ENCODE results near the gene CAPN13.

CAPN13 gene

DNA sequence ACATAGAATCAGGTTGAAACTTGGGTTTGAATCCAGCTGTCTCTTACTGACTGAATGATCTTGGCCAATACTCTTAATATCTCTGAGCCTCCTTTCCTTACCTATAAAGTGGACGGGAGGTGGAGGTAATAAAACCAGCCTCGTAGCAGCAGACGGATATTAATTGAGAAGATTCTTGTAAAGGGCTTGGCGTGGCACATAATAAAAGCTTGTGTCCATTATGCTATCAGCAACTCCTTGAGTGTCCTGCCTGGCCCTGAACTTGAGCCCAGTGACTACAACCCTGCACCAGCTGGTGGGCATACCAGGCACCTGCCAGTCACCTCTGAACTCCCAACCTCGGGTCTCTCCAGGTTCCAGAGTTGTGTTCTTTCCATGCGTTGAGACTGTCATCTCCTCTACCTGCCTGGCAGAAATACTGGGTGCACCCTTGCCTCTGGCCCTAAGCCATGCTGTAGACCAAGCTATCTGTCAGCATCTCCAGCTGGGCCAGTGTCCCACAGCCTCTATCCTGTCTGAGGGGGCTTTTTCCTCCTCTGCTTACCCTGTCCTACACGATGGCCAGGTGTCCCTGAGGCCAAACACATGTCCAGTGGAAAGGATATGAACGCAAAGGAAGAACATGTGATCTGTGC lies 9.7 kb downstream of the CAPN13 start:
- H3K36me3 ChIP-seq: no peaks in the 10 kb centered on the region
- H3K4me3 ChIP-seq: no peak overlapping the region
- H3K9ac ChIP-seq: no peak overlapping the region
- no peak for TF ChIP-seq Cebpa-rat (IDR thresholded peaks at IDR 0.05)
- H4K20me1 ChIP-seq: no peaks in the 10 kb centered on the region
- H3K27me3 ChIP-seq: peaks cover 0 to 32% (median 0%) of the 10 kb centered on the region in 11 experiments; a peak in 4 of 22 replicates
- H3K4me2 ChIP-seq: peak overlapping the region in 10 of 11 experiments; percentile 60 to 81 (median 74); a peak in 18 of 22 replicates
- H3K4me1 ChIP-seq: peaks cover 20 to 28% (median 23%) of the 10 kb centered on the region in 10 experiments
- H3K27ac ChIP-seq: peak overlapping the region in 1 of 11 experiments; percentile 75; a peak in 1 of 22 replicates
- H3K9me3 ChIP-seq (replicated peaks in 1 of 11): no peaks in the 10 kb centered on the region

DNA sequence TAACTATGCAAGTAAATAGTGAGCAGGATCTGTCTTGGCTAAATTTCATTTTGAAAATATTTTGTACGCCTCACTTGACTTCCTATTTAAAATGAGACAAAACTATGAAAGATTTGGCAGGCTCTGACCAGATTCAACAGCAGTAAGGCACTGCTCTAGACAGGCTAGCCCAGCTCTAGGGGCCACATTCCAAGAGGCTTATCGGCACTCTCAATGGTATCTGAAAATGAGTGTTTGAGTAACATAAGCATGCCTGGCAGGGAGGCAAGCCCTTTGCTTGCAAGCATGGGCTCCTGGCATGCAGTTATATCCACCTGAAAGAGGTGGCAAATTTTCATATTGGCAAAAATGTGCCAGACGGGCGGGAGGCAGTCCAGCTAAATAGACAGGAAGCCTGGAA lies 10.5 kb downstream of the CAPN13 start:
- Histone ChIP-seq H3K36me3 (no peaks in the 10 kb centered on the region), H3K27me3 (peaks cover 0 to 32% (median 0%) of the 10 kb centered on the region in 11 experiments; a peak in 4 of 22 replicates), H3K9ac (no peak overlapping the region), H3K4me1 (peaks cover 20 to 36% (median 30%) of the 10 kb centered on the region in 10 experiments), H3K4me3 (no peak overlapping the region), H4K20me1 (no peaks in the 10 kb centered on the region), H3K9me3 (replicated peaks in 1 of 11) (no peaks in the 10 kb centered on the region), H3K4me2 (no peak overlapping the region), H3K27ac (no peak overlapping the region)
- no peak for TF ChIP-seq Cebpa-rat (IDR thresholded peaks at IDR 0.05)

DNA sequence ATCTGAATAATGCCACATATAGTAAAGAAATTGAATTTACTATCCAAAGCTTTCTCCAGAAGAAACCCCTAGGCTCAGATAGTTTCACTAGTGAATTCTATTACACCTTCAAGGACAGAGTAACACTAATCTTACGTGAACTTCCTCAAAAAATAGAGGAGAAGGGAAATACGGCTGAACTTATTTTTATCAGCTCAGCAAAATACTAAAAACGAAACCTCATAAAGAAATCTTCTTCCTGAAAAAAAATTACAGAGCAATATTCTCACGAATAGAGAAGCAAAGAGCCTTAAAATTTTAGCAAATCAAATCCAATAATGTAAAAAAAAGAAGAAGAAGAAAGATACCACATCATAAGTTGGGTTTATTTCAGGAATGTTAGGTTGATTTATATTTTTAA lies 14.7 kb downstream of the CAPN13 start:
- no peaks in the 10 kb centered on the region for H3K9me3 ChIP-seq (replicated peaks in 1 of 11)
- H3K4me1 ChIP-seq: peaks cover under 1 to 16% (median 10%) of the 10 kb centered on the region in 10 experiments; a peak in 17 of 20 replicates
- H3K27me3 ChIP-seq: peaks cover 0 to 64% (median 0%) of the 10 kb centered on the region in 11 experiments; a peak in 4 of 22 replicates
- no peaks in the 10 kb centered on the region for H3K36me3 ChIP-seq
- H4K20me1 ChIP-seq: no peaks in the 10 kb centered on the region
- no peak overlapping the region for H3K9ac ChIP-seq
- H3K27ac ChIP-seq: no peak overlapping the region
- no peak for TF ChIP-seq Cebpa-rat (IDR thresholded peaks at IDR 0.05)
- H3K4me3 ChIP-seq: no peak overlapping the region
- peak overlapping the region in 7 of 11 experiments; percentile 3 to 60 (median 47); a peak in 11 of 22 replicates for H3K4me2 ChIP-seq

DNA sequence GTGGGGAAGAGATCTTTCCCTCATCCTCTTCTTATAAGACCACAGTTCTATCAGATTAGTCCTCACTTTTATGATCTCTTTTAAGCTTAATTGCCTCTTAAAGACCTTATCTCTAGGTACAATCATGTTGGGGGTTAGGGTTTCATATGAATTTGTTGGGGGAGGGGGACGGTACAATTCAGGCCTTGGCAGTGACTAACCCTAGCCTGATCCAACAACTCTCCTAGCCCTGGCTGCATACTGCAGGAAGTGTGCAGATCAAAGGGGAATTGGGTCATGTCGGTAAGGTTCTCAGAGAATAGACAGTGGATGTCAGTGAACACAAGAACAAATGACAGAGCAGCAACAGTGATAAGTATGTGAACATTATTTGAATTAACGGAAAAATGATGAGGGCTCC lies 16.4 kb downstream of the CAPN13 start:
- H3K4me1 ChIP-seq: peaks cover 0 to 16% (median 9%) of the 10 kb centered on the region in 10 experiments; a peak in 13 of 20 replicates
- TF ChIP-seq Cebpa-rat (IDR thresholded peaks at IDR 0.05): no peak
- no peak overlapping the region for H3K4me2 ChIP-seq
- H4K20me1 ChIP-seq: no peaks in the 10 kb centered on the region
- peaks cover 0 to 68% (median 0%) of the 10 kb centered on the region in 11 experiments; a peak in 4 of 22 replicates for H3K27me3 ChIP-seq
- H3K27ac ChIP-seq: no peak overlapping the region
- H3K9me3 ChIP-seq (replicated peaks in 1 of 11): no peaks in the 10 kb centered on the region
- H3K36me3 ChIP-seq: no peaks in the 10 kb centered on the region
- no peak overlapping the region for H3K9ac ChIP-seq
- no peak overlapping the region for H3K4me3 ChIP-seq

DNA sequence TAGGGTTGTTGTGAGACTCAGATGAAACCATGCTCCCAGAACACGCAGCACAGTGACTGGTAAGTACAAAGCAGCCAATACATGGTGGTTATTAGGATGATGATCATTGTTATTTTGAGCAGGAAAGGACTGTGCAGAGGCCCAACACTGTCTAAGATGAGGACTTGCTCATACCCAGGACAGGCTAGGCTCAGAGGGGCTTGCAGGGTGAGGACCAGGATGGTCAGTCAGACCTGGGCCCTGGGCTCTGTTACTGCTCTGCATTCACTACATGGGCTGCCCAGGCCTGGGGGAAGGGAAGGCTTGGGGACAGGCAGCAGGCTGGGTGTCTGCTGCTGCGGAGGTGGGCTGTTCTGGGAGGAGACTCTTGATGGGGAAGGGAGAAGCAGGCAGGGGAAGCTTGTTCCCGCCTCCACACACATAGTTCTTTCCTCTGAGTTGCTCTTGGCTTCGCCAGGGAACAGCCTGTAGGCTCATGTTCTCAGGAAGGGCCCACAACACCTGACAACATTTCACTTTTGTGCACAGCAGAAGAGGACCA lies 17.5 kb downstream of the CAPN13 start:
- TF ChIP-seq Cebpa-rat (IDR thresholded peaks at IDR 0.05): no peak
- Histone ChIP-seq H3K4me3 (no peak overlapping the region), H3K36me3 (no peaks in the 10 kb centered on the region)

DNA sequence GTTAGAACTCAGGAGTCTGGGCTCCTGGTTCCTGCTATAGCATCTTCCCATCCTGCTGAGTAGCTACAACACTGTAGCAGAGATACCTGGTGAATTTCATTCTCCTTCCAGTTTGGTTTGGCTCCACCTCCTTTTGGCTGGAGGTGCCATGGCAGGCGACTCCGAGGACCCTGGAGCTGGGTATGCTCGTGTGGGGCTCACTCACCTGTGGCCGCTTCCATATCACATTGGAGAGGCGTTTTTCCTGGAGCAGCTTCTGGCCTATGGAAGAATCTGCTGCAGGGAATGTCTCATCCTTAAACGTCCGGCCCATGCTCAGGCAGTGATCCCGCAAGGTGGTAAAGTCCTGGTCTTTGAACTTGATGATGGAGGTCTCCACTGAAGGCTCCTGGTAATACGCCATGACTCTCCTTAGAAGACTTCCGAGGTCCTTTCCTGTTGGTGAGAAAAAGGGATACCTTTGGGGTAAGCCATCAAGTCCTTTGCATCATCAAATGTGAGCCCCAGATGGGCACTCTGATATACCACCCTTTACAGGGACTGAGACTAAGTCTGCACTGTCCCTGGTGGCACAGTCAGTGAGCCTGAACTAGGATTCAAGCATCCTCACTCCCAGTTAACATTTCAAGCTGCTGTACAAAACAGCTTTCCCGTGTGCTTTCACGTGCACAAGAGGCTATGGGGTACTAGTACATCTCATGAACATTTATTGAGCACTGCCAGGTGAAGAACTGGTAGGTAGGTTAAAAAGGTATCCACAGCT lies 20.1 kb downstream of the CAPN13 start:
- Histone ChIP-seq H3K27me3 (peaks cover 0 to 51% (median 0%) of the 10 kb centered on the region in 11 experiments; a peak in 4 of 22 replicates), H3K9ac (no peak overlapping the region), H3K4me2 (no peak overlapping the region), H3K27ac (no peak overlapping the region), H3K4me1 (peaks cover 0 to 13% (median under 1%) of the 10 kb centered on the region in 10 experiments; a peak in 11 of 20 replicates), H3K4me3 (no peak overlapping the region), H4K20me1 (no peaks in the 10 kb centered on the region), H3K9me3 (replicated peaks in 1 of 11) (no peaks in the 10 kb centered on the region), H3K36me3 (no peaks in the 10 kb centered on the region)
- TF ChIP-seq Cebpa-rat (IDR thresholded peaks at IDR 0.05): no peak

More for the DNA sequence above, 17.5 kb downstream of the CAPN13 start:
- H3K9me3 ChIP-seq (replicated peaks in 1 of 11): no peaks in the 10 kb centered on the region
- no peaks in the 10 kb centered on the region for H4K20me1 ChIP-seq
- H3K4me1 ChIP-seq: peaks cover 0 to 16% (median 9%) of the 10 kb centered on the region in 10 experiments; a peak in 13 of 20 replicates
- no peak overlapping the region for H3K27ac ChIP-seq
- H3K4me2 ChIP-seq: no peak overlapping the region
- no peak overlapping the region for H3K9ac ChIP-seq
- H3K27me3 ChIP-seq: peaks cover 0 to 62% (median 0%) of the 10 kb centered on the region in 11 experiments; a peak in 4 of 22 replicates

DNA sequence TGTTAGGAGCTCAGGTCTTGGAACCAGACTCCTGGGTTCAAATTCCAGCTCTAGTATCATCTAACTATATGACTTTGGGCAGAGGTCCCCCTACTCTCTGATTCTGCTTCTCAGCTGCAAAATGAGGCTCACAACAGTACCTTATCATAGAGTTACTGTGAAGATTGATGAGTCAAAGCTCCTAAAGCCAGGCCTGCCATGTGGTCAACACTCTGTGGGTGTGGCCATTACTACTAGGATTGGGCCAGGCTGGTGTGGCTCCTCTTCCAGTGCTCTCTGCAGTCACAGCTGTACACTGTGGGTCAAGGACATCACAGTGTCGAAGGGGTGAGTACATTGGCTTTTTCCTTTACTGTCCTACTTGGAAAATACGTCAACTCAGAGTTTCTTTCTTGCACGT lies 22.6 kb downstream of the CAPN13 start:
- H4K20me1 ChIP-seq: no peaks in the 10 kb centered on the region
- no peaks in the 10 kb centered on the region for H3K36me3 ChIP-seq
- H3K4me3 ChIP-seq: no peak overlapping the region
- peaks cover 0 to 9% (median 0%) of the 10 kb centered on the region in 10 experiments; a peak in 5 of 20 replicates for H3K4me1 ChIP-seq
- no peak for TF ChIP-seq Cebpa-rat (IDR thresholded peaks at IDR 0.05)
- no peak overlapping the region for H3K4me2 ChIP-seq
- peaks cover 0 to 32% (median 0%) of the 10 kb centered on the region in 11 experiments; a peak in 4 of 22 replicates for H3K27me3 ChIP-seq
- H3K9ac ChIP-seq: no peak overlapping the region
- no peaks in the 10 kb centered on the region for H3K9me3 ChIP-seq (replicated peaks in 1 of 11)
- H3K27ac ChIP-seq: no peak overlapping the region

DNA sequence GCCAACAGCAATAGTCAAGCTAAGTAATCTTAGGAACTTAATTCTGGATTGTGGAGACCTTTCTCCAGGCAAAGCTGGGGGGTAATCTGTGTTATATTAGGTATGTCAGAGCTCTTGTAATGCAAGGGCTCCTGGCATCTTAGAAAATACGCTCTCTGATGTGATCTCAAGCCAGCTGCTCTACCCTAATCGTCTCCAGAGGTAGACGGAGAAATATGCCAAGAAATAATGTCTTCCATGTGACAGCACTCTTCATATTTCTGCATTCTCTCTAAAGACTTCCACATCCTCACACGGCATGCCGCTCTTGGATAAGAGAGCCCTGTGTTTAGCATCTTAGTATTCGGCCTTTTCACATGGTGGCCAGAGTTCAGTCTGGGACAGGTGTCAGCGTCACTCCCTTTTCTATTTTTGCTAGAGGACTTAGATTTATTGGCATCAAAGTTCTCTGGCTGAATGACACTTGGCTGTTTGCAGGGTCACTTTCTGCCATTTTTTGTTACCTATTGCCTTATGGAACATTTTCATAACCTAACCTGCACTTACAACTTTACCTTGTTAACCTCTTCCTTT lies 25.2 kb downstream of the CAPN13 start:
- H3K27me3 ChIP-seq: peaks cover 0 to 10% (median 0%) of the 10 kb centered on the region in 11 experiments; a peak in 1 of 22 replicates
- H4K20me1 ChIP-seq: no peaks in the 10 kb centered on the region
- H3K36me3 ChIP-seq: no peaks in the 10 kb centered on the region
- peaks cover 0 to 9% (median 0%) of the 10 kb centered on the region in 10 experiments; a peak in 5 of 20 replicates for H3K4me1 ChIP-seq
- H3K9me3 ChIP-seq (replicated peaks in 1 of 11): no peaks in the 10 kb centered on the region
- no peak overlapping the region for H3K27ac ChIP-seq
- H3K9ac ChIP-seq: no peak overlapping the region
- TF ChIP-seq Cebpa-rat (IDR thresholded peaks at IDR 0.05): no peak
- H3K4me2 ChIP-seq: no peak overlapping the region
- no peak overlapping the region for H3K4me3 ChIP-seq

DNA sequence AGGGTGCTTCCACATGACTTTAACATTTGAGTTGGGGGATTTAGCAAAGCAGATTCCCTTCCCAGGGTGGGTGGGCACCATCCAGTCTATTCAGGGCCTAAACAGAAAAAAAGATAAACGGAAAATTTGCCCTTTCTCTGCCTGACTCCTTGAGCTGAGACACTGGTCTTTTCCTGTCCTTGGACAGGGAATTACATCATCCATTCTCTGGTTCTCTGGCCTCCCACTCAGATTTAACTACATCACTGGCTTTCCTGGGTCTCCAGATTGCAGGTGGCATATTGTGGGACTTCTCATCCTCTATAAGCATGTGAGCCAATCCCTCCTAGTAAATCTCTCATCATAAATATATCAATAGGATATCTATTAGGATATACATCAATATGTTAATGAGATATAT lies 25.8 kb downstream of the CAPN13 start:
- H3K4me2 ChIP-seq: no peak overlapping the region
- no peak overlapping the region for H3K4me3 ChIP-seq
- no peak overlapping the region for H3K27ac ChIP-seq
- H3K9ac ChIP-seq: no peak overlapping the region
- peaks cover 0 to 9% (median 0%) of the 10 kb centered on the region in 10 experiments; a peak in 5 of 20 replicates for H3K4me1 ChIP-seq
- TF ChIP-seq Cebpa-rat (IDR thresholded peaks at IDR 0.05): no peak
- H3K9me3 ChIP-seq (replicated peaks in 1 of 11): no peaks in the 10 kb centered on the region
- H3K36me3 ChIP-seq: no peaks in the 10 kb centered on the region
- peaks cover 0 to 9% (median 0%) of the 10 kb centered on the region in 11 experiments; a peak in 2 of 22 replicates for H3K27me3 ChIP-seq
- H4K20me1 ChIP-seq: no peaks in the 10 kb centered on the region
